K562 (cell line): ENCODE data around the gene ZNF805. TPM values are rescaled to one million over a fixed set of nuclear protein-coding genes. Genes with fewer than 3 reads are reported as not detected.

Experiments used
- BHLHE40 ChIP-seq: IDR thresholded peaks from 2 replicates; pipeline ENCODE4 v1.6.1; 2011; ENCODE audit warnings: low read length, improper control_type of control experiment
- CBX1 ChIP-seq: sonication (generic); IDR thresholded peaks from 2 replicates; pipeline ENCODE4 v1.6.1; 2016; ENCODE audit warnings: antibody characterized with exemption, low read depth, mild to moderate bottlenecking
- CHD2 ChIP-seq: IDR thresholded peaks from 2 replicates; pipeline ENCODE4 v1.6.1; 2011; ENCODE audit warnings: low read depth, low read length
- ETV5 ChIP-seq: sonication (generic); formaldehyde crosslinking; IDR thresholded peaks from 2 replicates; pipeline ENCODE4 v1.4.0; 2020; ENCODE audit warnings: low read depth, mild to moderate bottlenecking, missing genetic modification reagents
- HCFC1 ChIP-seq: IDR thresholded peaks from 2 replicates; pipeline ENCODE4 v1.6.1; 2012; ENCODE audit warnings: low read depth, low read length, improper control_type of control experiment
- JUN ChIP-seq, 2 experiments: sonication (generic) in 1 of 2; formaldehyde crosslinking in 1 of 2; IDR thresholded peaks; 2 replicates each; pipeline versions ENCODE4 v1.6.1 to v1.8.0; 2012 to 2022; ENCODE audit warnings: borderline replicate concordance in 2 of 2, mild to moderate bottlenecking in 2 of 2, improper control_type of control experiment in 1 of 2, low read depth in 1 of 2, low read length in 1 of 2, missing genetic modification reagents in 1 of 2
- KDM4B ChIP-seq, 2 experiments: fragments of 450-650 bp in 1 of 2; sonication (generic) in 1 of 2; IDR thresholded peaks; 2 replicates each; pipeline ENCODE4 v1.6.1; 2016 to 2017; ENCODE audit warnings: borderline replicate concordance in 2 of 2, antibody characterized with exemption in 1 of 2, low read depth in 1 of 2, mild to moderate bottlenecking in 1 of 2
- MXI1 ChIP-seq: IDR thresholded peaks from 2 replicates; pipeline ENCODE4 v1.6.1; 2011; ENCODE audit warnings: low read depth, mild to moderate bottlenecking, improper control_type of control experiment, low read length
- POU5F1 ChIP-seq: fragments of 150-350 bp; IDR thresholded peaks from 2 replicates; pipeline ENCODE4 v1.6.1; 2014; ENCODE audit warnings: borderline replicate concordance, low read length, low read depth, mild to moderate bottlenecking; ENCODE audit not compliant: partially characterized antibody
- PTTG1 ChIP-seq: fragments of 450-650 bp; IDR thresholded peaks from 2 replicates; pipeline ENCODE4 v1.6.1; 2016; ENCODE audit warnings: low read depth, mild to moderate bottlenecking, missing genetic modification characterization, missing compliant biosample characterization
- TRIM24 ChIP-seq, 2 experiments: fragments of 450-650 bp; IDR thresholded peaks; 2 replicates each; pipeline ENCODE4 v1.6.1; 2016
- ZNF232 ChIP-seq: sonication (generic); formaldehyde crosslinking; IDR thresholded peaks from 2 replicates; pipeline ENCODE4 v1.8.0; 2022; ENCODE audit warnings: mild to moderate bottlenecking, missing genetic modification reagents
- ZNF384 ChIP-seq: IDR thresholded peaks from 2 replicates; pipeline ENCODE4 v1.6.1; 2012; ENCODE audit warnings: low read depth, low read length, improper control_type of control experiment
- polyA plus RNA-seq, 8 experiments: library from polyadenylated mRNA; depleted of rRNA in 4 of 8; stranded (reverse) in 5 of 8; unstranded in 3 of 8; fragments of >200 nt; fragmentation: Nextera tagmentation in 2 of 8; fragmentation: Illumina TruSeq in 1 of 8; extraction: Ambion mirVana in 2 of 8; extraction: Trizol in 1 of 8; gene quantifications; 2 replicates each; pipeline versions ENCODE4 v1.2.1 to v1.2.3, GENCODE V29; 2011 to 2014; ENCODE audit warnings: inconsistent platforms in 1 of 8, missing spikeins in 1 of 8
- total RNA-seq, 7 experiments: library from RNA; depleted of rRNA in 6 of 7; stranded (reverse); fragments of >200 nt in 6 of 7; fragmentation: Illumina TruSeq in 2 of 7; extraction: Trizol in 2 of 7; gene quantifications; 2 replicates each; pipeline versions ENCODE4 v1.2.1 to v1.2.3, GENCODE V29; 2011 to 2021; ENCODE audit warnings: low replicate concordance in 1 of 7
- TF ChIP-seq, protein P1 (sequence below): fragments of 250-450 bp; sonication (Bioruptor Pico); IDR thresholded peaks from 2 replicates; pipeline ENCODE4 v1.4.0; 2020; ENCODE audit warnings: mild to moderate bottlenecking, moderate library complexity, borderline replicate concordance
- TF ChIP-seq, protein P2 (sequence below): fragments of 450-650 bp; formaldehyde crosslinking; IDR thresholded peaks from 2 replicates; pipeline ENCODE4 v1.4.0; 2020; ENCODE audit warnings: mild to moderate bottlenecking, moderate library complexity
- TF ChIP-seq, protein P3 (sequence below): sonication (generic); formaldehyde crosslinking; IDR thresholded peaks from 2 replicates; pipeline ENCODE4 v1.8.0; 2022; ENCODE audit warnings: mild to moderate bottlenecking, missing genetic modification reagents, borderline replicate concordance
- TF ChIP-seq, protein P4 (sequence below): fragments of 450-650 bp; conservative IDR thresholded peaks from 2 replicates; pipeline ENCODE4 v1.6.1; 2016; ENCODE audit warnings: missing genetic modification characterization, low read depth, mild to moderate bottlenecking, control low read depth, missing compliant biosample characterization

Gene ZNF805
- total and polyA plus RNA-seq, 9 of the 15 experiments (the other 6 are each of a cell fraction or from before 2014, with no cell fraction given): 0.32 to 6.7 (median 3.9) TPM

DNA sequence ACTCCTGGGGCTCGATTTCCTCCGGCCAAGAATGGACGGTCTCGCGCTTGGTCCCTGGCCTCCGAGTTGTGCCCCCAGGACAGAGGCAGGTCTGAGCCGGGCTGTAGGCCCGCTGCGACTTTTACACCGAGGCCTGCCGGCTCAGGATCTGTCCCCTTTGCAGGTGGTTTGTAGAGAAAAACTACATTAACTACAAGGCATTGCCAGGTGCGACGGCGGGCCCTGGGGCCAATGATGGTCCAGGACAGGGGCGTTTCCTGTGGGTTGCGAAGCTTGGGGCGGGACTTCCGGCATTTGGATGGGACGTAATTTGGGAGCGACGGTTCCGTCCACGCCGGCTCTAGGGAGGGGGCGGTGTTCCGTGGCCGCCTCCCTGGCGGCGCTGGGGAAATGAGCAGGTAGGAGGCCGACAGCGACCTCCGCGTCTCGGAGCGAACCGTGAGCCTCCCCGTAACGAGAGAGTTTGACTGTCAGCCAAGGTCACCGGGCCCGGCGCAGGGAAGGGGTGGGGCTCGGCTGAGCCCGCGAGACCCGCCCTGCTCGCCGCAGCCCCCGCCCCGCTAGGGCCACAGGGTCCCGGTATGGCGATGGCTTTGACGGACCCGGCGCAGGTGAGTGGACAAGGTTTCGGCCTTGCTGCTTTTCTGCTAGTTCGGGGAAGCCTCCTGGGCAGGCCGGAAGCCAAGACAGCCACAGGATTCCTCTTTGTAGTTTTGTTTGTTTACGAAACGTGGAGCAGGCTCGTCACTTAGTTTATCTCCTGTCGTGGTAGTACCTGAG is at the start of gene ZNF805 (continued):
- TF ChIP-seq ETV5 (CRISPR knock-in tag) (peak; percentile 51; the same call in 1 of the 2 replicates), CBX1 (peak; percentile 97), ZNF384 (no peak), JUN (IDR thresholded peaks at IDR 0.05; ENCODE audit: borderline replicate concordance, low read depth, low read length) (peak; percentile 48; the same call in 1 of the 2 replicates), JUN (CRISPR knock-in tag; IDR thresholded peaks at IDR 0.05; ENCODE audit: borderline replicate concordance) (no peak), MXI1 (peak; percentile 64; the same call in 1 of the 2 replicates), CHD2 (peak; percentile 61), PTTG1 (tag) (no peak), TRIM24 (IDR thresholded peaks at IDR 0.05) (0 out of 4 replicates have a peak, but pooled peaks of 1 of the 2 experiments have one; percentile 9), KDM4B (IDR thresholded peaks at IDR 0.05; ENCODE audit: borderline replicate concordance in 2 of 2, low read depth in 1 of 2) (peak in 1 of 2 experiments; percentile 93; a peak in 1 of 4 replicates), HCFC1 (peak; percentile 87), POU5F1 (peak; percentile 18), ZNF232 (no peak), BHLHE40 (peak; percentile 31; the same call in 1 of the 2 replicates)
- TF ChIP-seq, protein P1, sequence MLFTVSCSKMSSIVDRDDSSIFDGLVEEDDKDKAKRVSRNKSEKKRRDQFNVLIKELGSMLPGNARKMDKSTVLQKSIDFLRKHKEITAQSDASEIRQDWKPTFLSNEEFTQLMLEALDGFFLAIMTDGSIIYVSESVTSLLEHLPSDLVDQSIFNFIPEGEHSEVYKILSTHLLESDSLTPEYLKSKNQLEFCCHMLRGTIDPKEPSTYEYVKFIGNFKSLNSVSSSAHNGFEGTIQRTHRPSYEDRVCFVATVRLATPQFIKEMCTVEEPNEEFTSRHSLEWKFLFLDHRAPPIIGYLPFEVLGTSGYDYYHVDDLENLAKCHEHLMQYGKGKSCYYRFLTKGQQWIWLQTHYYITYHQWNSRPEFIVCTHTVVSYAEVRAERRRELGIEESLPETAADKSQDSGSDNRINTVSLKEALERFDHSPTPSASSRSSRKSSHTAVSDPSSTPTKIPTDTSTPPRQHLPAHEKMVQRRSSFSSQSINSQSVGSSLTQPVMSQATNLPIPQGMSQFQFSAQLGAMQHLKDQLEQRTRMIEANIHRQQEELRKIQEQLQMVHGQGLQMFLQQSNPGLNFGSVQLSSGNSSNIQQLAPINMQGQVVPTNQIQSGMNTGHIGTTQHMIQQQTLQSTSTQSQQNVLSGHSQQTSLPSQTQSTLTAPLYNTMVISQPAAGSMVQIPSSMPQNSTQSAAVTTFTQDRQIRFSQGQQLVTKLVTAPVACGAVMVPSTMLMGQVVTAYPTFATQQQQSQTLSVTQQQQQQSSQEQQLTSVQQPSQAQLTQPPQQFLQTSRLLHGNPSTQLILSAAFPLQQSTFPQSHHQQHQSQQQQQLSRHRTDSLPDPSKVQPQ: no peak
- TF ChIP-seq, protein P2, sequence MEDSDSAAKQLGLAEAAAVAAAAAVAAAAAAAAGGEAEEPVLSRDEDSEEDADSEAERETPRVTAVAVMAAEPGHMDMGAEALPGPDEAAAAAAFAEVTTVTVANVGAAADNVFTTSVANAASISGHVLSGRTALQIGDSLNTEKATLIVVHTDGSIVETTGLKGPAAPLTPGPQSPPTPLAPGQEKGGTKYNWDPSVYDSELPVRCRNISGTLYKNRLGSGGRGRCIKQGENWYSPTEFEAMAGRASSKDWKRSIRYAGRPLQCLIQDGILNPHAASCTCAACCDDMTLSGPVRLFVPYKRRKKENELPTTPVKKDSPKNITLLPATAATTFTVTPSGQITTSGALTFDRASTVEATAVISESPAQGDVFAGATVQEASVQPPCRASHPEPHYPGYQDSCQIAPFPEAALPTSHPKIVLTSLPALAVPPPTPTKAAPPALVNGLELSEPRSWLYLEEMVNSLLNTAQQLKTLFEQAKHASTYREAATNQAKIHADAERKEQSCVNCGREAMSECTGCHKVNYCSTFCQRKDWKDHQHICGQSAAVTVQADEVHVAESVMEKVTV (CRISPR knock-in tag): no peak
- TF ChIP-seq, protein P3, sequence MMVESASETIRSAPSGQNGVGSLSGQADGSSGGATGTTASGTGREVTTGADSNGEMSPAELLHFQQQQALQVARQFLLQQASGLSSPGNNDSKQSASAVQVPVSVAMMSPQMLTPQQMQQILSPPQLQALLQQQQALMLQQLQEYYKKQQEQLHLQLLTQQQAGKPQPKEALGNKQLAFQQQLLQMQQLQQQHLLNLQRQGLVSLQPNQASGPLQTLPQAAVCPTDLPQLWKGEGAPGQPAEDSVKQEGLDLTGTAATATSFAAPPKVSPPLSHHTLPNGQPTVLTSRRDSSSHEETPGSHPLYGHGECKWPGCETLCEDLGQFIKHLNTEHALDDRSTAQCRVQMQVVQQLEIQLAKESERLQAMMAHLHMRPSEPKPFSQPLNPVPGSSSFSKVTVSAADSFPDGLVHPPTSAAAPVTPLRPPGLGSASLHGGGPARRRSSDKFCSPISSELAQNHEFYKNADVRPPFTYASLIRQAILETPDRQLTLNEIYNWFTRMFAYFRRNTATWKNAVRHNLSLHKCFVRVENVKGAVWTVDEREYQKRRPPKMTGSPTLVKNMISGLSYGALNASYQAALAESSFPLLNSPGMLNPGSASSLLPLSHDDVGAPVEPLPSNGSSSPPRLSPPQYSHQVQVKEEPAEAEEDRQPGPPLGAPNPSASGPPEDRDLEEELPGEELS (CRISPR knock-in tag): 0 out of 2 replicates have a peak, but pooled peaks have one; percentile 23
- TF ChIP-seq, protein P4, sequence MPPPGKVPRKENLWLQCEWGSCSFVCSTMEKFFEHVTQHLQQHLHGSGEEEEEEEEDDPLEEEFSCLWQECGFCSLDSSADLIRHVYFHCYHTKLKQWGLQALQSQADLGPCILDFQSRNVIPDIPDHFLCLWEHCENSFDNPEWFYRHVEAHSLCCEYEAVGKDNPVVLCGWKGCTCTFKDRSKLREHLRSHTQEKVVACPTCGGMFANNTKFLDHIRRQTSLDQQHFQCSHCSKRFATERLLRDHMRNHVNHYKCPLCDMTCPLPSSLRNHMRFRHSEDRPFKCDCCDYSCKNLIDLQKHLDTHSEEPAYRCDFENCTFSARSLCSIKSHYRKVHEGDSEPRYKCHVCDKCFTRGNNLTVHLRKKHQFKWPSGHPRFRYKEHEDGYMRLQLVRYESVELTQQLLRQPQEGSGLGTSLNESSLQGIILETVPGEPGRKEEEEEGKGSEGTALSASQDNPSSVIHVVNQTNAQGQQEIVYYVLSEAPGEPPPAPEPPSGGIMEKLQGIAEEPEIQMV (tag): no peak
